Activated CD8-positive, alpha-beta T cell treated with anti-CD3 and anti-CD28 coated beads, Interleukin-2, amount 10 ng/mL, durations not matched to agents 7 days and 5 days (primary cell): ENCODE results near the gene RAD51B. TPM values are rescaled to one million over a fixed set of nuclear protein-coding genes. Genes with fewer than 3 reads are reported as not detected.
A peak's percentile ranks its signal among the peaks of the same experiment; 100 is the strongest.
"Not testable (repeated sequence)": the region's sequence is repeated elsewhere in the genome, so short reads cannot be mapped to it uniquely, and the experiment has no call there.

Experiments
- ATAC-seq: fragments of 150-1000 bp; cut with Tn5 transposase; one replicate; pipeline ENCODE4 v1.10.0; 2021; ENCODE audit warnings: moderate library complexity
- CTCF ChIA-PET: fragments of 350-600 bp; sonication (Branson Sonifier 250); formaldehyde crosslinking; loops from one replicate; lab custom pipeline; 2021; ENCODE audit warnings: antibody characterized with exemption; lab: Charles Lee
- POLR2A ChIA-PET: fragments of 350-600 bp; sonication (Branson Sonifier 250); formaldehyde crosslinking; loops from one replicate; lab custom pipeline; 2021; ENCODE audit warnings: antibody characterized with exemption; lab: Charles Lee
- DNase-seq: peaks from one replicate; pipeline ENCODE4 v3.0.0-alpha.2; 2020
- H3K27ac Mint-ChIP-seq: one replicate; pipeline ENCODE4 v1.8.0; 2021; ENCODE audit warnings: mild to moderate bottlenecking, mixed read lengths
- H3K27me3 Mint-ChIP-seq: one replicate; pipeline ENCODE4 v1.8.0; 2021; ENCODE audit warnings: low read depth, mixed read lengths
- H3K36me3 Mint-ChIP-seq: one replicate; pipeline ENCODE4 v1.8.0; 2021; ENCODE audit warnings: low read depth, mixed read lengths
- H3K4me1 Mint-ChIP-seq: one replicate; pipeline ENCODE4 v1.8.0; 2021; ENCODE audit warnings: low read depth, mixed read lengths
- H3K4me3 Mint-ChIP-seq: one replicate; pipeline ENCODE4 v1.8.0; 2021; ENCODE audit warnings: mild to moderate bottlenecking, mixed read lengths
- H3K9me3 Mint-ChIP-seq: one replicate; pipeline ENCODE4 v1.8.0; 2022; ENCODE audit warnings: mixed read lengths; ENCODE audit not compliant: insufficient read depth
- total RNA-seq, 2 experiments: library from RNA; stranded (reverse); gene quantifications; one replicate each; pipeline ENCODE4 v1.2.3, GENCODE V29; 2021

RAD51B gene
- total RNA-seq, 2 experiments from 2014 or later, result 34.1 to 38.8 TPM

DNA sequence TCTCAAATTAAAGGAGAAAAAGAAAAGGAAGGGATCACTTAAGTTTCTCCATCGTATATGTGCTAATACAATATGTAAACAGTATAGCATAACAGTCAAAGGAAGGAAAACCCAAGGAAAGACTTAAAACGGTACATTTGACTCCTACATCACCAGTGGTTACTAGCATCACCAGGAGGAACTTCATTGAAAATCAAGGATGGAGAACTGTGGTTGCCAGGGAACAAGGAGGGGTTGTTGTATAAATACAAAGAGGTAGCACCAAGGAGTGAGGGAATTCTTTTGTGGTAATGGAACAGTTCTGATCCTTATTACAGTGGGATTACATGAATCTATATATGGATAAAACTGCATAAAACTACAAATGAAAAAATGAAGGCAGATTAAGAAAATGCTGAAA lies 4.8 kb upstream of the RAD51B start:
- peaks cover 39% of the 10 kb centered on the region for H3K4me1 Mint-ChIP-seq

DNA sequence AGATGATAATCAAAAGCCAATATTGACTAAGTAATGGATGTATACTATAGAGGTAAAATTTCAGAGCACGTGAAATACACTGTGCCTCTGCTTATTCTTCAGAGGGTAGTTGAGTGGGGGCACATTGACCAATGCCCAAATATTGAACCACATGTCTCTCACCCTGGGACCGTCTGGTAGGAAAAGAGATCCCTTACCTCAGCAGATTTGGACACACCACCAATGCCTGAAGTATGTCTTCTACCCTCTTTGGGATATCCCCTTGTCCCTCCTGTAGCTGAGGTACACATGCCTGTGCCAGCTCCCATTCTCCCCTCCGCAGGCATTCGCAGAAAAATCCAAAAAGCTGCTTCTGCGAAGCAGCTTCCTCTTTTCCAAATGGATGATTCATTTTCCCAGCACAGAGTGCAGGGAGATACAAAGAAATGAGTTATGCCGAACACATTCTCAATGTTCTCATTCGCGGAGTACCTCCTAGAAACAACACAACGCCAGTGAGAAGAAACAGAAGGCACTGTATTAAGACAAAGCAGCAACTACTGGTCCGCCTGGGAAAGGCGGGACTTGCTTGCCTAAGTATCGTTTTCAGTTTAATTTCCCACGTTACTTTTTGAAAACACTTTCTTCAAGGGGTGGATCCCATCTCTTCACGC lies 3.9 kb upstream of the RAD51B start:
- peak overlapping the region; percentile 95 for H3K4me3 Mint-ChIP-seq
- ChIA-PET CTCF (interaction anchor here (0.8 to 1.6 kb wide), 4 partner anchors 10 to 1001 kb away, joined by 3 to 5 read pairs (median 4); no protein-coding TSS in a partner anchor), POLR2A (interaction anchor here (0.6 to 1.3 kb wide), 3 partner anchors 11 to 197 kb away, joined by 3 to 4 read pairs (median 3); no protein-coding TSS in a partner anchor)
- peaks cover 5% of the 10 kb centered on the region for H3K36me3 Mint-ChIP-seq
- peak overlapping the region; percentile 96 for H3K27ac Mint-ChIP-seq
- no peak for DNase-seq
- no peaks in the 10 kb centered on the region for H3K27me3 Mint-ChIP-seq
- no peak for ATAC-seq
- H3K4me1 Mint-ChIP-seq, result peaks cover 45% of the 10 kb centered on the region
- H3K9me3 Mint-ChIP-seq, result no peaks in the 10 kb centered on the region

More for the DNA sequence above, 4.8 kb upstream of the RAD51B start:
- CTCF ChIA-PET, result interaction anchor here (0.7 to 1.4 kb wide), 2 partner anchors 9 to 12 kb away, joined by 3 read pairs; no protein-coding TSS in a partner anchor
- H3K27ac Mint-ChIP-seq, result peak overlapping the region; percentile 96
- H3K27me3 Mint-ChIP-seq, result no peaks in the 10 kb centered on the region
- DNase-seq (no peak), ATAC-seq (no peak)
- peak overlapping the region; percentile 95 for H3K4me3 Mint-ChIP-seq
- POLR2A ChIA-PET, result no interaction called here
- peaks cover 8% of the 10 kb centered on the region for H3K36me3 Mint-ChIP-seq
- no peaks in the 10 kb centered on the region for H3K9me3 Mint-ChIP-seq

DNA sequence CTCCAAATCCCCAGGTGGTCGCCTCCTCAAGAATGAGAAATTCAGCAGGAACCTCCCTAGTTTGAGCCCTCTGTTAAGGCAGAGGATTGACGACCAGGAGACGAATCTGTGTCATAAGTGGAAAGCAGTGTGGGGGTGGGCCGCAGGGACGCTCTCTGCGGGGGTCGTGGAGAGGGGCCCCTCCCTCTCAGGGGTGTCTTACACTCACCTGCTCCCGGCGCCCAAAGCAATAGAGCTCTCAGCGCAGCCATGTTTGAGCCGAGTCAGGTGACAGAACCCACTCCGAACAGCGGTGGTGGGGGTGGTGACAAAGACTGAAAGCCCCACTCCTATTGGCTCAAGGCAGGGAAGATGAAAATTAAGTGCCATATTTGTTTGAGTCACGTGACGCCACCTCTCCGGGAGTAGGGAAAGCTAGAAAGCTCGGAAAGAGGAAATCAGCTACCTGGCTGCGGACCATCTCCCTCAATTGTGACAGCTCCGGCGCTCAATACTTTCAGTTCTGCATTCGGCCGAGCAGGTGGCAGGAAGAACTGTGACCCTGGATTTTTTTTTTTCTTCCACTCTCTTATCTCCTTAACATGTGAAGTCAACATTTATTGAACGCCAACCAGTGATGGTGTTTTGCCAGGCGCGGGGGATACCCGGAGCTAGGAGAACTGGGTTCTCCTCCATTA lies 3.1 kb upstream of the RAD51B start, which contains the start of gene ZFYVE26:
ZFYVE26 (minus strand) TSS at position 265 of the 677 bp plus-strand sequence. CDS start 627 bp downstream, outside the sequence.
- H3K27me3 Mint-ChIP-seq, result no peaks in the 10 kb centered on the region
- no peaks in the 10 kb centered on the region for H3K9me3 Mint-ChIP-seq
- H3K36me3 Mint-ChIP-seq, result peaks cover 5% of the 10 kb centered on the region
- ATAC-seq, result peak; percentile 95
- CTCF ChIA-PET, result interaction anchor here (0.8 to 1.6 kb wide), 4 partner anchors 16 to 1000 kb away, joined by 3 to 5 read pairs (median 4); no protein-coding TSS in a partner anchor
- DNase-seq, result peak; percentile 95
- H3K27ac Mint-ChIP-seq, result peak within 1 kb of the TSS; percentile 96
- POLR2A ChIA-PET, result interaction anchor here (0.6 to 1.3 kb wide), 6 partner anchors 11 to 975 kb away, joined by 3 to 4 read pairs (median 3); no protein-coding TSS in a partner anchor
- H3K4me3 Mint-ChIP-seq, result peak within 1 kb of the TSS; percentile 95
- H3K4me1 Mint-ChIP-seq, result peaks cover 50% of the 10 kb centered on the region

DNA sequence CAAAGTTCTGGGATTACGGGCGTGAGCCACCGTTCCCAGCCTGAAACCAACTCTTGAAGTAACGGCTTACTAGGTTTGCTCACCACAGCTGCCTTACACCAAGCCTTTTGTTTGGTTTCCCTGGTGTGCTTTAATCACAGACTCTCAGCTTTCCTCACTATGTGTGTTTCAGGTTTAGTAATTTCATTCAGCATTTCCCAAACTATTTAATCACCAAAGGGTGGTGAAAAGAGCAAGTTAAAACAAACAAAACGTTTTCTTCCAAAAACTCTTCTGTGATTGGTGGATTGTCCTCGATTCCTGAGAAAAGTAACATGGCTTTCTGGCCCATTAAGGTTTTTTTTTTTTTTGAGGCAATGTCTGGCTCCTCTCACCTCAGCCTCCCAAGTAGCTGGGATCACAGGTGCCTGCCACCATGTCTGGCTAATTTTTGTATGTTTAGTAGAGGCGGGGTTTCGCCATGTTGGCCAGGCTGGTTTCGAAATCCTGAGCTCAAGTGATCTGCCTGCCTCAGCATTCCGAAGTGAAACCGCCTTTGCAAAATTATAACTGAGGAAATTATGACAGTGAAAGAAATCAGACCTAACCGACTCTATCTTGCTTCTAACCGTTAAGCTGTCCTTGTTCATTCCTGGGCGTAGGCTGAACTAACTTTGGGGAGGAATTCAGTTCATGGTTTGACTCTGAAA lies 1.7 kb upstream of the RAD51B start:
- peak overlapping the region; percentile 99 for H3K4me3 Mint-ChIP-seq
- DNase-seq (no peak), ATAC-seq (no peak)
- H3K36me3 Mint-ChIP-seq, result peaks cover 2% of the 10 kb centered on the region
- H3K4me1 Mint-ChIP-seq, result peaks cover 47% of the 10 kb centered on the region
- no peaks in the 10 kb centered on the region for H3K9me3 Mint-ChIP-seq
- ChIA-PET CTCF (interaction anchor here (1.3 kb wide), 1 partner anchor 122 kb away, joined by 3 read pairs; the partner anchor contains the start of gene RDH11), POLR2A (interaction anchor here (1.2 kb wide), 1 partner anchor 8 kb away, joined by 3 read pairs; no protein-coding TSS in a partner anchor)
- H3K27ac Mint-ChIP-seq, result peak overlapping the region; percentile 58
- no peaks in the 10 kb centered on the region for H3K27me3 Mint-ChIP-seq

GRCh38 chr14:67818476-67818875 lies 1.1 kb upstream of the RAD51B start:
- Mint-ChIP-seq H3K4me3 (peak overlapping the region; percentile 99), H3K27ac (peak overlapping the region; percentile 58), H3K4me1 (peaks cover 46% of the 10 kb centered on the region)
- ATAC-seq, H3K9me3 Mint-ChIP-seq, H3K36me3 Mint-ChIP-seq, POLR2A ChIA-PET, H3K27me3 Mint-ChIP-seq, DNase-seq: not testable (repeated sequence)
- CTCF ChIA-PET, result interaction anchor here (1.3 kb wide), 1 partner anchor 123 kb away, joined by 3 read pairs; the partner anchor contains the start of gene RDH11

GRCh38 chr14:67820428-67820971 lies 921 bp downstream of the RAD51B start:
- no peak for ATAC-seq
- POLR2A ChIA-PET, result no interaction called here
- peaks cover 3% of the 10 kb centered on the region for H3K36me3 Mint-ChIP-seq

GRCh38 chr14:67821121-67821520 lies 1.5 kb downstream of the RAD51B start:
- H3K9me3 Mint-ChIP-seq, result no peaks in the 10 kb centered on the region
- ChIA-PET CTCF (interaction anchor here (1.1 to 1.6 kb wide), 2 partner anchors 62 to 203 kb away, joined by 3 read pairs; no protein-coding TSS in a partner anchor), POLR2A (interaction anchor here (0.6 kb wide), 1 partner anchor 13 kb away, joined by 4 read pairs; no protein-coding TSS in a partner anchor)
- ATAC-seq (no peak), DNase-seq (no peak)
- H3K36me3 Mint-ChIP-seq, result peaks cover 6% of the 10 kb centered on the region
- H3K4me3 Mint-ChIP-seq, result peak overlapping the region; percentile 99
- H3K27me3 Mint-ChIP-seq, result no peaks in the 10 kb centered on the region
- peaks cover 28% of the 10 kb centered on the region for H3K4me1 Mint-ChIP-seq
- H3K27ac Mint-ChIP-seq, result no peak overlapping the region

More at GRCh38 chr14:67820428-67820971, 921 bp downstream of the RAD51B start:
- no peaks in the 10 kb centered on the region for H3K9me3 Mint-ChIP-seq
- H3K4me1 Mint-ChIP-seq, result peaks cover 32% of the 10 kb centered on the region
- peak overlapping the region; percentile 99 for H3K4me3 Mint-ChIP-seq
- CTCF ChIA-PET, result interaction anchor here (1.6 kb wide), 1 partner anchor 63 kb away, joined by 3 read pairs; no protein-coding TSS in a partner anchor
- peak; percentile 30 for DNase-seq
- peak overlapping the region; percentile 96 for H3K27ac Mint-ChIP-seq
- H3K27me3 Mint-ChIP-seq, result no peaks in the 10 kb centered on the region

DNA sequence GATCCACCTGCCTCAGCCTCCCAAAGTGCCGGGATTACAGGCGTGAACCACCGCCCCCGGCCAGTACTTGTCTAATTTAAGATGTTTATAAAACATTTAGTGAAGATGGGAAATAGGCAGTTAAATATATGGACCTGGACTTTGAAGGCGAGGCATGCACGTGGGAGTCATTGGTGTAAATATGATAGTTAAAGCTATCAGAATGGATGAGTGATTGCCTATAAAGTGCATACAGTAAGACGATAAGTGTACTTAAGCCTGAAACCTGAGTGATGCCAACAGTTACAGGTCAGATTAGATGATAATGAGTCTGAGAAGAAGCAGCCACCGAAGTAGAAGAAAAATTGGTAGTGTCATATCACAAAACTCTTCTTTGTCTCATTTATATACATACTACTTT lies 11.5 kb downstream of the RAD51B start:
- Mint-ChIP-seq H3K27ac (no peak overlapping the region), H3K4me1 (no peaks in the 10 kb centered on the region), H3K36me3 (peaks cover 30% of the 10 kb centered on the region), H3K9me3 (no peaks in the 10 kb centered on the region), H3K27me3 (no peaks in the 10 kb centered on the region), H3K4me3 (no peak overlapping the region)
- ChIA-PET POLR2A (no interaction called here), CTCF (no interaction called here)
- ATAC-seq (no peak), DNase-seq (no peak)

DNA sequence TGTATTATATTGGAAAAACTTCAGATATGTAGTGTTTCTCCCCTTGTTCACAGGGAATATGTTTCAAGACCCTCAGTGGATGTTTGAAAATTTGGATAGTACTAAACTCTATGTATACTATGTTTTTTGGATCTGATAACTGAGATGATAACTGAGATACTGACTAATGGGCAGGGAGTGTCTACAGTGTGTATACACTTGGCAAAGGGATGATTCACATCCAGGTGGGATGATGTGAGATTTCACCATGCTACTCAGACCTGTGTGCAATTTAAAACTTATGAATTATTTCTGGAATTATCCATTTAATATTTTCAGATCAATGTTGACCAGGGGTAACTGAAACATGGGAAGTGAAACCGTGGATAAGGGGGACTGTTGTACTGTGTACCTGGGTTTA lies 13.8 kb downstream of the RAD51B start:
- H3K9me3 Mint-ChIP-seq, result no peaks in the 10 kb centered on the region
- no peaks in the 10 kb centered on the region for H3K27me3 Mint-ChIP-seq

DNA sequence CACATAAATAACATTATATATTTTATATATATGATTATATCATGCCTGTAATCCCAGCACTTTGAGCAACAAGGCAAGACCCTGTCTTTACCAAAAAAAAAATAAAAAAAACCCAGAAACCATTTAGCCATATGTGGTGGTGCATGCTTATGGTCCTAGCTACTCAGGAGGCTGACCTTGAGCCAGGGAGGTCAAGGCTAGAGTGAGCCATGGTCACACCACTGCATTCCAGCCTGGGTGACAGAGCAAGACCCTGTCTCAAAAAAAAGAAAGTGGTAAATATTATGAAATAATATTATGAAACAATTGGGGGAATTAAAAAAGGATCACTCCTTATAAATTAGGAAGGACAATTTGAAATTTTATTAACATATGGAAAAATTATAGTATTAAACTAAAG lies 16.0 kb downstream of the RAD51B start:
- Mint-ChIP-seq H3K27ac (no peak overlapping the region), H3K27me3 (no peaks in the 10 kb centered on the region), H3K4me3 (no peak overlapping the region), H3K4me1 (no peaks in the 10 kb centered on the region), H3K9me3 (no peaks in the 10 kb centered on the region), H3K36me3 (peaks cover 13% of the 10 kb centered on the region)
- ATAC-seq, result no peak
- CTCF ChIA-PET, result interaction anchor here (1.1 kb wide), 1 partner anchor 46 kb away, joined by 3 read pairs; no protein-coding TSS in a partner anchor
- POLR2A ChIA-PET, result interaction anchor here (0.5 kb wide), 1 partner anchor 67 kb away, joined by 6 read pairs; no protein-coding TSS in a partner anchor
- DNase-seq, result no peak

More for the DNA sequence above, 13.8 kb downstream of the RAD51B start:
- DNase-seq (no peak), ATAC-seq (no peak)
- CTCF ChIA-PET, result no interaction called here
- Mint-ChIP-seq H3K4me3 (no peak overlapping the region), H3K27ac (no peak overlapping the region), H3K4me1 (no peaks in the 10 kb centered on the region), H3K36me3 (peaks cover 18% of the 10 kb centered on the region)
- POLR2A ChIA-PET, result interaction anchor here (0.6 kb wide), 1 partner anchor 459 kb away, joined by 4 read pairs; no protein-coding TSS in a partner anchor
